ENCODE measurements around the gene PVALEF. TPM values are rescaled to one million over a fixed set of nuclear protein-coding genes. Genes with fewer than 3 reads are reported as not detected.
A peak's percentile ranks its signal among the peaks of the same experiment; 100 is the strongest.

Gene PVALEF
- total and polyA plus RNA-seq, 2 of the 13 experiments (the other 11 are each of a cell fraction or from before 2014, with no cell fraction given) = 0.18 TPM

DNA sequence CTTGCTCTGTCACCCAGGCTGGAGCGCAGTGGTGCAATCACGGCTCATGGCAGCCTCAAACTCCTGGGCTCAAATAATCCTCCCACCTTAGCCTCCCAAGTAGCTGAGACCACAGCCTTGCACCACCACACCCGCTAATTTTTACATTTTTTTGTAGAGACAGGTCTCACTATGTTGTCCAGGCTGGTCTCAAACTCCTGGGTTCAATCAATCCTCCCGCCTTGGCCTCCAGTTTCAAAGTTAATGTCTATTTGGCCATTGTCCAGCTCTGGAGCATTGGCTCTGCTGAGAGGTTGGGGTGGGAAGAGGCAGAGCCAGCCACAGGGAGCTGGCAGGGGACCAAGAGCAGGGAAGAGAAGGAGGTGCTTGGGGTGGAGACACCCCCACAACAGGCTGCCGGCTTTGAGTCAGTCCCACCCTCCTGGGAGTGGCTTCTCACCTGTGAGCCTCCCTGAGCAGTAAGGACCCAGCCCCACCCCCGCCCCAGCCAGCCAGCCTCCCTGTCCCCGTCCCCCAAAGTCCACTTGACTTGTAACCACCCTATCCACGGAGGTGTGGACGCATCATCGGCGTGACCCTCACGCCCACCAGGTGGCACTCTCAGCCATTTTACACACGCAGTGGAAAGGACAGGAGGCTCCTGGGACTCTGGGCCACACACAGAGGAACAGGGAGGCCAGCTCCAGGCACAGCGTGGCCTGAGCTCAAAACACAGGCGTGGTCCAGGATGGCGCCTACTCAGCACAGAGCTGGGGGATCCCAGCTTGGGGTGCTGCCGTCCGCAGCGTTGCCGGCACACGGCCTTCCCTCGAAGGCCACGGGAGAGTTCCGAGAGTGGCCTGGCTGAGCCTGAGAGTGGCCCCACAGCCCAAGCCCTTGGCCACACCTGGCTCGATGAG is 22.8 kb upstream of the PVALEF start (continued):
- TF ChIP-seq ZNF432 (CRISPR knock-in tag; IDR thresholded peaks at IDR 0.05; ENCODE audit: borderline replicate concordance) = no peak
- no peak for TF ChIP-seq ZNF17 (CRISPR knock-in tag; IDR thresholded peaks at IDR 0.05)
- TF ChIP-seq FOXO1 (CRISPR knock-in tag; IDR thresholded peaks at IDR 0.05) = 0 out of 2 replicates have a peak, but pooled peaks have one; percentile 10
- TF ChIP-seq, protein P1, sequence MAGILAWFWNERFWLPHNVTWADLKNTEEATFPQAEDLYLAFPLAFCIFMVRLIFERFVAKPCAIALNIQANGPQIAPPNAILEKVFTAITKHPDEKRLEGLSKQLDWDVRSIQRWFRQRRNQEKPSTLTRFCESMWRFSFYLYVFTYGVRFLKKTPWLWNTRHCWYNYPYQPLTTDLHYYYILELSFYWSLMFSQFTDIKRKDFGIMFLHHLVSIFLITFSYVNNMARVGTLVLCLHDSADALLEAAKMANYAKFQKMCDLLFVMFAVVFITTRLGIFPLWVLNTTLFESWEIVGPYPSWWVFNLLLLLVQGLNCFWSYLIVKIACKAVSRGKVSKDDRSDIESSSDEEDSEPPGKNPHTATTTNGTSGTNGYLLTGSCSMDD (CRISPR knock-in tag; IDR thresholded peaks at IDR 0.05) = no peak
- TF ChIP-seq ZMYM4 (CRISPR knock-in tag; IDR thresholded peaks at IDR 0.05) = peak; percentile 42; the same call in 1 of the 2 replicates
- TF ChIP-seq, protein P2, sequence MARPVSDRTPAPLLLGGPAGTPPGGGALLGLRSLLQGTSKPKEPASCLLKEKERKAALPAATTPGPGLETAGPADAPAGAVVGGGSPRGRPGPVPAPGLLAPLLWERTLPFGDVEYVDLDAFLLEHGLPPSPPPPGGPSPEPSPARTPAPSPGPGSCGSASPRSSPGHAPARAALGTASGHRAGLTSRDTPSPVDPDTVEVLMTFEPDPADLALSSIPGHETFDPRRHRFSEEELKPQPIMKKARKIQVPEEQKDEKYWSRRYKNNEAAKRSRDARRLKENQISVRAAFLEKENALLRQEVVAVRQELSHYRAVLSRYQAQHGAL (CRISPR knock-in tag; IDR thresholded peaks at IDR 0.05; ENCODE audit: not compliant biosample characterization) = no peak
- TF ChIP-seq RARG (CRISPR knock-in tag; IDR thresholded peaks at IDR 0.05; ENCODE audit: low read depth) = no peak
- TF ChIP-seq KAT2B (IDR thresholded peaks at IDR 0.05; ENCODE audit: borderline replicate concordance, low read depth, low read length) = no peak
- no peak for TF ChIP-seq ZNF557 (CRISPR knock-in tag; IDR thresholded peaks at IDR 0.05)
- TF ChIP-seq MYNN (CRISPR knock-in tag; IDR thresholded peaks at IDR 0.05; ENCODE audit: low read depth) = no peak
- no peak for TF ChIP-seq ZNF510 (CRISPR knock-in tag; IDR thresholded peaks at IDR 0.05; ENCODE audit: low read depth)
- TF ChIP-seq SMAD9 (CRISPR knock-in tag; IDR thresholded peaks at IDR 0.05) = no peak
- TF ChIP-seq, protein P3, sequence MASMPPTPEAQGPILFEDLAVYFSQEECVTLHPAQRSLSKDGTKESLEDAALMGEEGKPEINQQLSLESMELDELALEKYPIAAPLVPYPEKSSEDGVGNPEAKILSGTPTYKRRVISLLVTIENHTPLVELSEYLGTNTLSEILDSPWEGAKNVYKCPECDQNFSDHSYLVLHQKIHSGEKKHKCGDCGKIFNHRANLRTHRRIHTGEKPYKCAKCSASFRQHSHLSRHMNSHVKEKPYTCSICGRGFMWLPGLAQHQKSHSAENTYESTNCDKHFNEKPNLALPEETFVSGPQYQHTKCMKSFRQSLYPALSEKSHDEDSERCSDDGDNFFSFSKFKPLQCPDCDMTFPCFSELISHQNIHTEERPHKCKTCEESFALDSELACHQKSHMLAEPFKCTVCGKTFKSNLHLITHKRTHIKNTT (CRISPR knock-in tag; IDR thresholded peaks at IDR 0.05) = no peak
- no peak for TF ChIP-seq ZNF460 (CRISPR knock-in tag; IDR thresholded peaks at IDR 0.05; ENCODE audit: borderline replicate concordance)
- TF ChIP-seq DMAP1 (CRISPR knock-in tag; IDR thresholded peaks at IDR 0.05) = no peak
- TF ChIP-seq, protein P4, sequence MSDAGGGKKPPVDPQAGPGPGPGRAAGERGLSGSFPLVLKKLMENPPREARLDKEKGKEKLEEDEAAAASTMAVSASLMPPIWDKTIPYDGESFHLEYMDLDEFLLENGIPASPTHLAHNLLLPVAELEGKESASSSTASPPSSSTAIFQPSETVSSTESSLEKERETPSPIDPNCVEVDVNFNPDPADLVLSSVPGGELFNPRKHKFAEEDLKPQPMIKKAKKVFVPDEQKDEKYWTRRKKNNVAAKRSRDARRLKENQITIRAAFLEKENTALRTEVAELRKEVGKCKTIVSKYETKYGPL (CRISPR knock-in tag; IDR thresholded peaks at IDR 0.05) = no peak
- peak; percentile 13; the same call in 1 of the 2 replicates for TF ChIP-seq ETV5 (CRISPR knock-in tag; IDR thresholded peaks at IDR 0.05; ENCODE audit: borderline replicate concordance)
- TF ChIP-seq ZEB1 (IDR thresholded peaks at IDR 0.05; ENCODE audit: insufficient replicate concordance, low read depth) = no peak
- no peak for TF ChIP-seq ZNF501 (CRISPR knock-in tag; IDR thresholded peaks at IDR 0.05)
- TF ChIP-seq ZNF788 (CRISPR knock-in tag; IDR thresholded peaks at IDR 0.05; ENCODE audit: borderline replicate concordance) = no peak
- TF ChIP-seq ZNF3 (CRISPR knock-in tag; IDR thresholded peaks at IDR 0.05) = no peak
- TF ChIP-seq ZNF235 (CRISPR knock-in tag; IDR thresholded peaks at IDR 0.05; ENCODE audit: borderline replicate concordance) = 0 out of 2 replicates have a peak, but pooled peaks have one; percentile 44
- TF ChIP-seq ZNF430 (CRISPR knock-in tag; IDR thresholded peaks at IDR 0.05) = 0 out of 2 replicates have a peak, but pooled peaks have one; percentile 28
- TF ChIP-seq, protein P5, sequence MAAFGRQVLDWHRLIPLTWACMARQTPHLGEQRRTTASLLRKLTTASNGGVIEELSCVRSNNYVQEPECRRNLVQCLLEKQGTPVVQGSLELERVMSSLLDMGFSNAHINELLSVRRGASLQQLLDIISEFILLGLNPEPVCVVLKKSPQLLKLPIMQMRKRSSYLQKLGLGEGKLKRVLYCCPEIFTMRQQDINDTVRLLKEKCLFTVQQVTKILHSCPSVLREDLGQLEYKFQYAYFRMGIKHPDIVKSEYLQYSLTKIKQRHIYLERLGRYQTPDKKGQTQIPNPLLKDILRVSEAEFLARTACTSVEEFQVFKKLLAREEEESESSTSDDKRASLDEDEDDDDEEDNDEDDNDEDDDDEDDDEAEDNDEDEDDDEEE (CRISPR knock-in tag; IDR thresholded peaks at IDR 0.05) = peak; percentile 79; the same call in 1 of the 2 replicates
- TF ChIP-seq REPIN1 (CRISPR knock-in tag; IDR thresholded peaks at IDR 0.05; ENCODE audit: borderline replicate concordance, low read depth) = peak; percentile 56; the same call in 1 of the 2 replicates
